Measurements from ENCODE around the gene ORC5.

DNA sequence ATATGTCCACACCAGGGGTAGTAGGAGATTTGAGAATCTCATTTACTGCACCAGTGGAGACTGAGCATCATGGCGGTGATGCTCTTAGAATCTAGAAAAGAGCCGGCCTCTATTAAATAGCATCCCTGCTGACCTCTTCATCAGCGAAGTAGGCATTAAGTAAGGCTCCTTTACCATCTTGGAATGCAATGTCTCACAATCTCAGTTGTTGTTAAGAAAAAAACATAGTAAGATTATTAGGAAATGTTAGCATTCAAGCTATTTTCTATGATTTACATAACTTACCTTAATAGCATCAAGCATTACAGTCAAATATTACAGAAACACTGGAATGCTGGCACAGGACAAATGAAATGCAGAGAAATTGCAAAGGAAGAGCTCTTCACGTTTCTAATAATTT, 54.5 kb downstream of the ORC5 start:
- TF ChIP-seq EP300 (IDR thresholded peaks at IDR 0.05) (no peak), POLR2A (IDR thresholded peaks at IDR 0.05) (no peak)
- TF ChIP-seq, protein P1, sequence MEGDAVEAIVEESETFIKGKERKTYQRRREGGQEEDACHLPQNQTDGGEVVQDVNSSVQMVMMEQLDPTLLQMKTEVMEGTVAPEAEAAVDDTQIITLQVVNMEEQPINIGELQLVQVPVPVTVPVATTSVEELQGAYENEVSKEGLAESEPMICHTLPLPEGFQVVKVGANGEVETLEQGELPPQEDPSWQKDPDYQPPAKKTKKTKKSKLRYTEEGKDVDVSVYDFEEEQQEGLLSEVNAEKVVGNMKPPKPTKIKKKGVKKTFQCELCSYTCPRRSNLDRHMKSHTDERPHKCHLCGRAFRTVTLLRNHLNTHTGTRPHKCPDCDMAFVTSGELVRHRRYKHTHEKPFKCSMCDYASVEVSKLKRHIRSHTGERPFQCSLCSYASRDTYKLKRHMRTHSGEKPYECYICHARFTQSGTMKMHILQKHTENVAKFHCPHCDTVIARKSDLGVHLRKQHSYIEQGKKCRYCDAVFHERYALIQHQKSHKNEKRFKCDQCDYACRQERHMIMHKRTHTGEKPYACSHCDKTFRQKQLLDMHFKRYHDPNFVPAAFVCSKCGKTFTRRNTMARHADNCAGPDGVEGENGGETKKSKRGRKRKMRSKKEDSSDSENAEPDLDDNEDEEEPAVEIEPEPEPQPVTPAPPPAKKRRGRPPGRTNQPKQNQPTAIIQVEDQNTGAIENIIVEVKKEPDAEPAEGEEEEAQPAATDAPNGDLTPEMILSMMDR (IDR thresholded peaks at IDR 0.05), result no peak

All from ovary (tissue), 3 donors.